ENCODE results near the gene TBC1D16. TPM values are rescaled to one million over a fixed set of nuclear protein-coding genes. Genes with fewer than 3 reads are reported as not detected.

The TBC1D16 gene
- total and polyA plus RNA-seq, 2 donors = 15.8 to 21.5 TPM

DNA sequence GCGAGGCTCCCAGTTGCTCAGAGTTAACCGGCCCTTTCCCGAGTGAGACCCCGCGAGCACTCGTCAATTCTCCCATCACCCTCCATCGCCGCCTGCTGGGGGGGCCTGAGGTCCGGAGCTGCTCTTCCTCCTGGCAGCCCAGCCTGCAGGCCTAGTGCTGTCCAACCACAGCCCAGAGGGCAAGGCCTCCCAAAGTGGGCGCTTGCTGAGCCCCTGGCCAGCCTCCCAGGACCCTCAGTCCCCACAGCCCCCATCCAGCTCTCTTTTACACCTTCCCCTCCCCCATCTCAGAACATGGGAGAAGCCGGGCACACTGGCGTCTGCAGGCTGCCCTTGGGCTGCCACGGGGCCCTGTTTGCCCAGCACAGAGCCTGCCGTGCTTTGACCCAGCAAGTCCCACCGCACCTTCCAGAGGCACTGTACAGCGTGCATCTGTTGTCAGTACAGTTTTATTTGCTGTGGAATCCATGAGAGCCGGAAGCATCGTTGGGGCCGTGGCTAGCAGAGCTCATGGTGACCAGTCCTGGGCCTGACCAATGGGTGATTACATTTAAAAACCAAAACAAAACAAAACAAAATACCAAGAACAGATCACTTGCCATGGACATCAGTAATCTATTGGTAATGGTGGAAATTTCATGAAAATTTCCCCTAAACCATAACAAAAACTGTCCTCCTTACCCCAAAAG lies 100.3 kb downstream of the TBC1D16 start:
- H3K27ac ChIP-seq (ENCODE audit: low read depth) = no peak overlapping the region
- no peak for DNase-seq (ENCODE audit: extremely low spot score)
- WGBS = 79% methylated on average over 19 of the region's 19 CpGs
- H3K4me1 ChIP-seq (ENCODE audit: insufficient read depth) = no peaks in the 10 kb centered on the region
- H3K36me3 ChIP-seq (ENCODE audit: insufficient read depth) = no peaks in the 10 kb centered on the region
- H3K4me3 ChIP-seq (ENCODE audit: low read depth, low read length) = no peak overlapping the region

DNA sequence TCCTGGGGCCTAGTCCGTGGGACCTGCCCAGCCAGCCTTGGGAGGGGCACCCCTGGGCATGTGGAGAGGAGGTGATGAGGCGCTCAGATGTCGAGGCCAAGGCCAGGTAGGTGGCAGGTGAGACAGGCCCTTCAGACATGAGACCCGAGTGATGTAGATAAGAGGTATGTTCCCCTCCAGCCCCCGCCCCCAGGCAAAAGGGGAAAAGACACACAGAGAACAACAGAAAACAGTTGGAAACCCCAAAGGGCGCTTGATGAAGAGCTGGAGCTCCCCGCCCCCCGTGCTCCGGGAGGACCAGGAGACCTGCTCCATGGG lies 101.1 kb downstream of the TBC1D16 start:
- no peak overlapping the region for H3K27ac ChIP-seq (ENCODE audit: low read depth)
- H3K36me3 ChIP-seq (ENCODE audit: insufficient read depth) = no peaks in the 10 kb centered on the region

DNA sequence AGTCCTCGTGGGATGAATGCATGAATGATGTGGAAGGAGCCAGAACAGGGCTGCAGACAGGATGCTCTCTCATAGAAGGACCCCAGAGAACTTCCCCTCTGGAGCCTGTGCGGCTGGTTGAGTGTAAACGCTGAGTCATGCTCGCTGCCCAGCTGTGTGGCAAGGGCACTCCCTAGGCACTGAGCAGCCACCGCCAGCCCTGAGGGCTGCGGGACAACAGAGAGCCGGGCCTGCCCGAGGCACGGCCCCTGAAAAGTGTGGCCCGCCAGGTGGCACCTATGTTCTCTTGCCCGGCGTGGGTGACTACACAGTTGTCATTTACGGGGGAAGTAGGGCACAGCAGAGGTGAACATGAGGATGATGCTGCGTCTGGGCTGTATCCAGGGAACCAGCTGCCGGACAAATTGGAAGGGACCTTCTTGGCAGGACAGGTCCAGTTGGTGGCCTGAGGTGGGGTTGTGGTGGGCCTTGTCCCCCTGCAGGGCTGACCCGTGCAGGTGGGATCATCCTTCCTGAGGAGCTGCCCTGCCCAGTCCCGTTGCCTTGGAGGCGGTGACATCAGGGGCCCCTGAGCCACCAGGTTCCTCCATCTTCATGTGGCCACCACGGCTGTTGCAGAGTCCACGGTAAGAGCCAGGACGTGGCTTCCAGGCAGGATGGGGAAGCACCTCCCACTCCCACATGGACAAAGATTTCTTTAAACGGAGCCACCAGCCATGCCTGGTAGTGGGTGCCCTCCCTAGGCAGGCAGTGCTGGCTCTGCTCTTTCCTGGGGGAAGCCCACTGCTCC lies 101.6 kb downstream of the TBC1D16 start:
- DNase-seq (ENCODE audit: extremely low spot score) = no peak
- 65% methylated on average over 22 of the region's 22 CpGs for WGBS
- no peaks in the 10 kb centered on the region for H3K36me3 ChIP-seq (ENCODE audit: insufficient read depth)

More for the DNA sequence above, 101.1 kb downstream of the TBC1D16 start:
- Histone ChIP-seq H3K4me1 (ENCODE audit: insufficient read depth) (no peaks in the 10 kb centered on the region), H3K4me3 (ENCODE audit: low read depth, low read length) (no peak overlapping the region)
- 83% methylated on average over 9 of the region's 9 CpGs for WGBS
- DNase-seq (ENCODE audit: extremely low spot score) = no peak

DNA sequence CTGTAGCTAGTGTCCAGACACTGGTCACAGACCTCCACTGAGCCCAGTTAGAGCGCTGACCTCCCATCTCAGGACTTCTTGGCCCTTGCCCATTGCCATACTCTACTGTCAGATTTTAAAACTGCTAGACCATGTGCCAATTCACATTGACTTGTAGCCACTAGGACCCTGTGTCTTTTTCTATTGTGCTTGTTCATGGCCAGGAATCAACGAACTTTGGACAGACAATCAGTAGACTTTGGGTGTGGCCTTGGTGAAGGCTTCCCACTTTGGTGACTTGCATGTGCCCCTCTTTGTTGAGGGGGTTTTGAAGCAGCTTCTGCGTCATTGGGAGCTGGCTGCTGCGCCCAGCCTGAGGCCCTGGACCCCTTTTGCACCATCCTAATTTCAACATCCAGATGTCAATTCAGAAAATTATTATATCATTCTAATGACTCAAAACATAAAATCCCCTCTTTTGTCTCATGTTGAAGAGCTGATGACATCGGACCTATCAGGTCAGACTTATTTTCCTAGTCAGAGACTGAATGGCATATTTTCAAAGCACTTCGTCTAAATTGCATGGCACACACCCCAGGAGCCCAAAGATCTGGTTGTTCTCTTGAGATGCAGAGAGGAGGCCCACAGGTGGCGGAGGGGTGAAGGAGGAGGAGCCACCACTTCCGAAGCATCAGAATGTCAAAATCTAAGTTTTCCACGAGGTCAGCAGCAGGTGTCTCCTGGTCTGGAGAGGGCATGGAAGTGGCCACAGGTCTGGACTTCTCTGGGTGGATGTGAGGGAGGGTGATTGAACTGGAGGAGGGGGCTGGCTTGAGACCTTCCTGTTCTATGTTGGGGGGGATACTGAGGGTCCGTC lies 103.0 kb downstream of the TBC1D16 start:
- 58% methylated on average over 10 of the region's 10 CpGs for WGBS
- H3K4me1 ChIP-seq (ENCODE audit: insufficient read depth) = no peaks in the 10 kb centered on the region
- DNase-seq (ENCODE audit: extremely low spot score) = no peak
- no peak overlapping the region for H3K4me3 ChIP-seq (ENCODE audit: low read depth, low read length)
- H3K27ac ChIP-seq (ENCODE audit: low read depth) = no peak overlapping the region
- no peaks in the 10 kb centered on the region for H3K36me3 ChIP-seq (ENCODE audit: insufficient read depth)

More for the DNA sequence above, 101.6 kb downstream of the TBC1D16 start:
- no peak overlapping the region for H3K4me3 ChIP-seq (ENCODE audit: low read depth, low read length)
- no peaks in the 10 kb centered on the region for H3K4me1 ChIP-seq (ENCODE audit: insufficient read depth)
- no peak overlapping the region for H3K27ac ChIP-seq (ENCODE audit: low read depth)

DNA sequence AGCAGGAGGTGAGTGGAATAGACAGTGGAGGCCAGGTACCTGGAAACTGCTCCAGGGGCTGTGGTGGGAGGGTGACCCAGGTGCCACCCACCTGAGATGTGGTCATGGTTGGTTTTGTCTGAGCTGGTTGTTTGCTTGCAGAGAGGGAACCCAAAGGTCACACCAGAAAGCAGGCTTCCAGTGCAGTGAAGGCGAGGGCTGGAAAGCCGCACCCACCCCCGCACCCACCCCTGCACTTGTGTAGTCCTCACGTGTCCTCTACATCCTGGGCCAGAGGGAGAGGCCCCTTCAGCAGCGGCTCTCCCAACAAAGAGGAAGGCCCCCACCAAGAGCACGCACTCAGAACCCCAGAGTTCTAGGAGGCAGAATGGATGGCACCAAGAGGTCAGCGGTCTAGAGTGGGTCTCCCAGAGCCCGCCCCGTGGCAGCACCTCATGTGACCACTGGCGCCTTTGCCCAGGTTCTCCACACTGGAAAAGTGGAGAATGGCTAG lies 103.8 kb downstream of the TBC1D16 start:
- no peak overlapping the region for H3K4me3 ChIP-seq (ENCODE audit: low read depth, low read length)
- no peak overlapping the region for H3K27ac ChIP-seq (ENCODE audit: low read depth)
- H3K4me1 ChIP-seq (ENCODE audit: insufficient read depth) = no peaks in the 10 kb centered on the region
- WGBS = 76% methylated on average over 10 of the region's 10 CpGs
- no peaks in the 10 kb centered on the region for H3K36me3 ChIP-seq (ENCODE audit: insufficient read depth)
- DNase-seq (ENCODE audit: extremely low spot score) = no peak

DNA sequence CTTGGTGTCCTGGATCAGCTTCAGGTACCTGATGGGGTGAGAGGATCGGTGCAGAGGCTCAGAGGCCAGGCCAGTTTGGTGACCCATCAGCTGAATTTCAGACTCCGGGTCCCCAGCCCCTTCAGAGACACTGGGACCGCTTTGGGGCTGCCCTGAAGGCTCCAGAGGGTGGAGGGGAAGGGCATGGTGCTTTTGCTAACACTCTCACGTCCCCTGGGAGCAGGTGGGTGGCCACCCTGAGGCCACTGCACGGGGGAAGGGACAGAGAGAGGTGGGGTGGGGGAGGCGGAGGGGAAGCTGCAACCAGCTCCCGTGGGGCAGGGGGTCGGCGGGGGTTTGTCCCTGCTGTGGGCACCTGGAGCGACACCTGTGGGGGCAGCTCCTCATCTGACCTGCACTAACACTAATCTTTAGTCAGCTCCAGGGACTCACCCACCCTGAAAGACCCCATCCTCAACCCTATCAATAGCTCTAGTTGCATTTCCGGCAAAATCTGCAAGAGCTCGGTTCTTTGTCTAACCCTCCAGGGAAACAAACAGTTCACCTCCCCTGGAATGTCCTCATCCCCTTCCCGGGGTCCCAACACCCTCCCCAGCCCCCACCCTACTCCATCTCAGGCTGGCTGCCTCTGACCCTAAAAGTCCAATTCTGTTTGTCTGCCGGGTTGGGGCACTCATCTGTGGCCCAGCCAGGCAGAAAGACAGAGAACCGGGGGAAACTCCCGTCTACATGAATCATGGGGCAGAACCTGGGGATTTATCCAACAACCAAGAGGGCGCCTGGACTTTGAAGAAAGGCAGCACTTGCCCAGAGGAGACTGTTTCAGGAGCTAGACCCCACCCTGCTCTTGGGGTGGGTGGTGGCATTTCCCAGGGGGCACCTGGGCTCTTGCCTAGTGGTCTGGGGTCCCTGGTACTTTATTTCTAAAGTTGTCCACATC lies 104.5 kb downstream of the TBC1D16 start:
- Histone ChIP-seq H3K36me3 (ENCODE audit: insufficient read depth) (no peaks in the 10 kb centered on the region), H3K4me1 (ENCODE audit: insufficient read depth) (no peaks in the 10 kb centered on the region), H3K27ac (ENCODE audit: low read depth) (no peak overlapping the region), H3K4me3 (ENCODE audit: low read depth, low read length) (no peak overlapping the region)
- no peak for DNase-seq (ENCODE audit: extremely low spot score)
- 16% methylated on average over 17 of the region's 17 CpGs for WGBS

DNA sequence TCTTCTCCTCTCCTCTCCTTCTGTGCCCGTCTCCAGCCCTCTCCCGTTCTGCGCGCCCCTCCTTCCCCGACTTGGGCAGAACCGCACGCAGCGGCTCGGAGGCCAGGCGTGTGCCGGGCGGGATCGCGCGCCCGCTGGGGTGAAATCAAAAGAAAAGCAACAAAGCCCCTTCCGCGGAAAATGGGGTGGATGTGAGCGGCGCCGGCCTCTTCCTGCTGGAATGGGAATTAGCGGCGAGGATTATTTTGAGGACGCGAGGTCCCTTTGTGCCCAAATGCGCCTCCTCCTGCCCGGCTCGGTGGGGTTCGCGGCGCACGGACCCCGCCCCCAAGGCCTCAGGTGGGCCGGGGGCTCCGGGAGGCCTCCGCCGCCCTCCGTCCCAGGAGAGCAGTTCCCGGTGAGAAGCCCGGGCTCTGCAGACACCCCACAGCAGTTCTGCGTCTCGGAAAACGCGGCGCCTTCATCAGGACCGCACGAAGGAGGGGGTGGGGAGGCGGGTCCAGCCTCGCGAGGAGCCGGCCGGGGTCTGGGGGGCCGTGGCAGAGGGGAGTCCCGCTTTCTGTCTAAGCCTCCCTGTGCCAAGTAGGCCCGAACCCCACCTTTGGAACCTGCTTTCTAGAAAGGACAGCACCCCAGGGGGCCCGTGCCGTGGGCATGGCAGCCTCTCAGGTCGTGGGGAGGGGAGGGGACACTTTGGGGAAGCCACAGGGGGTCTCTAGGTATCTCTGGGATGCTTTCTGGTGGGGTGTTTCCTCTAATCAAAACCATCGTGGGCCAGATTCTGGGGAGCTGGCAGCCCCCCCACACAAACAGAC lies 105.4 kb downstream of the TBC1D16 start:
- Histone ChIP-seq H3K27ac (ENCODE audit: low read depth) (no peak overlapping the region), H3K4me1 (ENCODE audit: insufficient read depth) (no peaks in the 10 kb centered on the region), H3K36me3 (ENCODE audit: insufficient read depth) (no peaks in the 10 kb centered on the region), H3K4me3 (ENCODE audit: low read depth, low read length) (no peak overlapping the region)
- DNase-seq (ENCODE audit: extremely low spot score) = no peak
- 2% methylated on average over 58 of the region's 59 CpGs for WGBS

DNA sequence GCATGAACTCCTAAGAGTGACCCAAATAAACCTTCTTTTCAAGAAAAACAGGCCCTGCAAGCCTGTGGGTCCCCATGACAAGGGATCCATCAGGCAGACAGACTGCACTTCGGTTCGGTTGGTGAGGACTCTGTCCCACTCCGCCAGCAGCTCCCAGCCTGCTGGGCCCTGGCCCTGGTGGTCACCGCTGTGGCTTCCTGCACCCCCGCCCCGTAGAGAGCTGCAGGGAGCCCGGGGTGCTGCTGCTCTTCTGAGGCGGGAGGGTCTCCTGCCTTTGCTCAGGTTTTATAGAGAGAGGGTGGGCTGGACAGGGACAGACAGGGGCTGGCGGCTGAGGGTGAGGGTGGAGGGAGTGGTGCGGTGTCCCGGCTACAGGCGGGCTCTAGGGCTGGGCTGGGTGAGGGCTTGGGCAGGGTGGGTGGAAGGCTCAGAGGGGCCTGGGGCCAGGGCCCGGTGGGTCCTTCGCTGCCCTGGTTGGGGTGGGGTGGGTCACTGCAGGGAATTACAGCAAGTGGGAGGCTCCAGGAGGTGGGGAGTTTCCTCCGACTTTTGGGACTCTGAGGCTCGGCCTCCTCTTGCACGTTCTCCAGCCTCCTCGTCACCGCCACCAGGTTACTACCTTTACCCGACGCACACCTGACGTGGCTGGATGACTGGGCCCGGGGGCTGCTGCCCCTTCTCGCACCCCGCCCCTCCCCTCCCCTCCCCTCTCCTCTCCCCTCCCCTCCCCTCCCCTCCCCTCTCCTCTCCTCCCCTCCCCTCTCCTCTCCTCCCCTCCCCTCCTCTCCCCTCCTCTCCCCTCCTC lies 106.2 kb downstream of the TBC1D16 start:
- Histone ChIP-seq H3K4me1 (ENCODE audit: insufficient read depth) (no peaks in the 10 kb centered on the region), H3K27ac (ENCODE audit: low read depth) (no peak overlapping the region), H3K36me3 (ENCODE audit: insufficient read depth) (no peaks in the 10 kb centered on the region), H3K4me3 (ENCODE audit: low read depth, low read length) (no peak overlapping the region)
- no peak for DNase-seq (ENCODE audit: extremely low spot score)
- WGBS = 45% methylated on average over 25 of the region's 25 CpGs

DNA sequence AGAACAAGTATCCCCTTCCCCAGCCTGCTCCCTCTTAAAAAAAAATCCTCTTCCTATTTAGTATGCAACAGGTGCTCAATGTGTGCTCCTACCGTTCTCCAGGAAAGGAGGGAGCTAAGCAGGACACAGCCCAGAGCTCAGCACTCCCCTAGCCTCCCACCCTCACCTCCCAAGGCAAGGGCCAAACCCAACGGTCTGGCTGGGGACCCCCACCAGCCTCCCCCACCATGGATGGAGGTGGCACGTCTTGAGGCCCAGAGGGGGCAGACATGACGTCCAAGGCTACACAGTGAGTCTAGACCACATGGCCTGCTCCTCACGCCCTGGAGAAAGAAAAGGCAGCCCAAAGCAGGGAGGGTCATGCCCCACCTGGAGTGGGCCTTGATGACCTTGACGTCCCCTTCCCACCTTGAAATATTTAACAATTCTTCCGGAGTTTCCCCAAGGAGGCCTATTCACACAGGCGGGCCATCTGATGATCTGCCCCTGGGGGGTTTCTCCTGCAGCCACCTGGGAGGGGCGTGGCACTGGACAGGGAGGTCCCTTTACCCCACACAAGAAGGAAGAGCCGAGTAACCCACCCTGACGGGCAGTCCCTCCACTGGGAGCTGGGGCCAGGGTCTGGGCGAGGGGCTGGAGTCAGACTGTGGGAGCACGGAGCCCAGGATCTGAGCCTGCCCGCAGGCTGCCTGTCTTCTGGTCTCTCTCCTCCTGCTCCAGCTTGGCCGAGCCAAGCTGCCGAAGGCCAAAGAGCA lies 107.0 kb downstream of the TBC1D16 start:
- DNase-seq (ENCODE audit: extremely low spot score) = no peak
- Histone ChIP-seq H3K4me3 (ENCODE audit: low read depth, low read length) (no peak overlapping the region), H3K36me3 (ENCODE audit: insufficient read depth) (no peaks in the 10 kb centered on the region), H3K27ac (ENCODE audit: low read depth) (no peak overlapping the region), H3K4me1 (ENCODE audit: insufficient read depth) (no peaks in the 10 kb centered on the region)
- 80% methylated on average over 16 of the region's 16 CpGs for WGBS

DNA sequence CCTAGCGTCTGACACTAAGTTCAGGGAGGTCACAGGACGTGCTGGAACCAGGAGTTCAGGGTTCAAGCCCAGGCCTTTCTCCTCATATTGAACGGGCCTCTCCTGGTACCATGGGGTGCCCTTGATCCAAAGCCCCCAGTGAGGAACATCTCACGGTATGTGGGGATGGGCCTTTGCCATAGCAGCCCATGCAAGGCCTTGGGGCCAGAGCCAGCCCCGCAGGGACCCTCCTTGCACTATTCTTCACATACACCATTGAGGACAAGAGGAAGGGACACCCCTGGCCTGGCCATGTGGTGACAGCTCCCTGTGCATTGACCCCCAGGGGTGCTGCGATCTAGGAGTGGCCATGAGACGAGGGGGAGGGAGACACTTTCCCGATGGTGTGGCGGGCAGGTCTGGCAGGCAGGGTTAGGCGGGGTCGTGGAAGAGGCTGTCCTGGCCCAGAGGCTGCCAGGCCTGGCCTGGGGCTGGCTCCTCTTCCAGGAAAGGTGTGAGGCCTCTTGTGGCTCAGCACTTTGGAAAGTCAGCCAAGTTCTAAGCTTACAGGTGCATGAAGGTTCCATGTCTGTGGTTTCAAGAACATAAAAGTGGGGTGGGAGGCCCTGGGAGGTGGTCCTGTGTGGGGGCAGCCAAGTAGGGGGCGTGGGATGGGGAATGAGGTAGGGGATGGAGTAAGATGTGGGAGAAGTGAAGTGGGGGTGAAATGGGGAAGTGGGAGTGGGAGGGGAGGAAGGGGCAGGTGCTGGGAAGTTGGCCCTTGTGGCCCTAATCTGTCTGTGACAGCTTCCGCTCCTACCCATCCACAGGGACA lies 107.8 kb downstream of the TBC1D16 start:
- 88% methylated on average over 13 of the region's 13 CpGs for WGBS

More for the DNA sequence above, 107.8 kb downstream of the TBC1D16 start:
- no peak for DNase-seq (ENCODE audit: extremely low spot score)
- H3K4me1 ChIP-seq (ENCODE audit: insufficient read depth) = no peaks in the 10 kb centered on the region
- H3K27ac ChIP-seq (ENCODE audit: low read depth) = no peak overlapping the region
- no peaks in the 10 kb centered on the region for H3K36me3 ChIP-seq (ENCODE audit: insufficient read depth)
- H3K4me3 ChIP-seq (ENCODE audit: low read depth, low read length) = no peak overlapping the region
